K562 (cell line): ENCODE results near the gene LUC7L3. TPM values are rescaled to one million over a fixed set of nuclear protein-coding genes. Genes with fewer than 3 reads are reported as not detected.

Experiments
- ATAC-seq: fragments of 200-7000 bp; cut with Tn5 transposase; 3 replicates; pipeline ENCODE4 v1.9.1; 2020; ENCODE audit warnings: moderate library complexity
- BruUV-seq: library from RNA; stranded (reverse); fragments of 400-500 nt; replicated peaks from 2 replicates; lab custom pipeline; 2021; lab: Mats Ljungman, UMichigan
- CTCF ChIA-PET: fragments of 300-600 bp; formaldehyde crosslinking; extraction: SDS; loops from one replicate; lab custom pipeline; 2021; ENCODE audit warnings: low intra/inter-chr PET ratio; lab: Yijun Ruan, JAX
- POLR2A ChIA-PET: fragments of 300-600, 350-650 bp; sonication (Branson Sonifier 250); formaldehyde crosslinking; extraction: SDS; loops from one replicate; lab custom pipeline; 2021; ENCODE audit warnings: antibody characterized with exemption, inconsistent platforms; lab: Yijun Ruan, JAX
- DNase-seq, 4 experiments: peaks; one replicate each; pipeline versions ENCODE4 v3.0.0 to v3.0.0-alpha.2; 2011 to 2018; ENCODE audit warnings: low spot score in 3 of 4, mixed read lengths in 3 of 4; ENCODE audit errors: extremely low read depth in 1 of 4
- FAIRE-seq: peaks from 2 replicates; lab custom pipeline; 2011; peaks lifted over from hg19 to GRCh38; lab: Jason Lieb, UNC
- H2AFZ ChIP-seq: 2 replicates; pipeline ENCODE4 v1.6.0; 2011; ENCODE audit warnings: low read depth, low read length, control low read depth, inconsistent platforms
- H3K27ac ChIP-seq: fragments of 200-600 bp; 3 replicates; pipeline ENCODE4 v1.8.0; 2011; ENCODE audit warnings: low read depth, mild to moderate bottlenecking, control low read depth, inconsistent platforms, low read length, moderate library complexity, mixed read lengths; ENCODE audit errors: extremely low read depth
- H3K27me3 ChIP-seq, 2 experiments: fragments of 300-600 bp in 1 of 2; 2 replicates in 1 of 2; 3 replicates in 1 of 2; pipeline versions ENCODE4 v1.6.0 to v1.8.0; 2011; ENCODE audit warnings: inconsistent platforms in 2 of 2, low read length in 2 of 2, mild to moderate bottlenecking in 1 of 2, mixed read lengths in 1 of 2, moderate library complexity in 1 of 2; ENCODE audit not compliant: control insufficient read depth in 2 of 2, insufficient read depth in 2 of 2
- H3K36me3 ChIP-seq: fragments of 300-600 bp; 3 replicates; pipeline ENCODE4 v1.8.0; 2011; ENCODE audit warnings: mild to moderate bottlenecking, low read length, inconsistent platforms; ENCODE audit not compliant: control insufficient read depth, insufficient read depth
- H3K4me1 ChIP-seq, 2 experiments: fragments of 200-600 bp in 1 of 2; replicated peaks in 1 of 2; 2 replicates in 1 of 2; 3 replicates in 1 of 2; pipeline versions ENCODE4 v1.5.1 to v1.8.0; 2011; ENCODE audit warnings: inconsistent platforms in 2 of 2, low read length in 2 of 2, mild to moderate bottlenecking in 1 of 2, mixed read lengths in 1 of 2, moderate library complexity in 1 of 2; ENCODE audit not compliant: control insufficient read depth in 2 of 2, insufficient read depth in 2 of 2
- H3K4me2 ChIP-seq: 2 replicates; pipeline ENCODE4 v1.6.1; 2011; ENCODE audit warnings: low read length, control low read depth, inconsistent platforms, mixed read lengths; ENCODE audit not compliant: insufficient read depth
- H3K4me3 ChIP-seq: fragments of 200-600 bp; sonication (generic), shearing (Covaris generic); 2 replicates; pipeline ENCODE4 v1.5.1; 2016; ENCODE audit warnings: control low read depth, inconsistent platforms
- H3K79me2 ChIP-seq: fragments of 200-600 bp; 3 replicates; pipeline ENCODE4 v1.8.0; 2011; ENCODE audit warnings: low read length, inconsistent platforms; ENCODE audit not compliant: control insufficient read depth, insufficient read depth
- H3K9ac ChIP-seq, 2 experiments: 2 replicates each; pipeline versions ENCODE4 v1.6.0 to v1.6.1; 2011; ENCODE audit warnings: low read depth in 2 of 2, low read length in 2 of 2, control low read depth in 1 of 2, inconsistent platforms in 1 of 2, mild to moderate bottlenecking in 1 of 2, mixed read lengths in 1 of 2; ENCODE audit not compliant: insufficient read depth in 1 of 2
- H3K9me1 ChIP-seq: one replicate; pipeline ENCODE4 v1.6.0; 2011; ENCODE audit warnings: inconsistent platforms, mild to moderate bottlenecking, low read length, moderate library complexity; ENCODE audit not compliant: control insufficient read depth, insufficient read depth
- H3K9me3 ChIP-seq: replicated peaks from 2 replicates; pipeline ENCODE4 v1.5.1; 2011; ENCODE audit warnings: low read depth, low read length, inconsistent platforms; ENCODE audit not compliant: control insufficient read depth, insufficient read depth
- H4K20me1 ChIP-seq: replicated peaks from 2 replicates; pipeline ENCODE4 v1.6.1; 2011; ENCODE audit warnings: low read length, inconsistent platforms, mixed read lengths; ENCODE audit not compliant: control insufficient read depth, insufficient read depth
- BRCA1 ChIP-seq, 2 experiments: fragments of 450-650 bp in 1 of 2; sonication (generic) in 1 of 2; formaldehyde crosslinking in 1 of 2; IDR thresholded peaks; 2 replicates each; pipeline versions ENCODE4 v1.5.0 to v1.6.1; 2017 to 2020; ENCODE audit warnings: mild to moderate bottlenecking in 1 of 2, missing genetic modification reagents in 1 of 2
- CTCFL ChIP-seq: IDR thresholded peaks from 2 replicates; pipeline ENCODE4 v1.6.1; 2011; ENCODE audit warnings: borderline replicate concordance, low read depth, mild to moderate bottlenecking, moderate library complexity, low read length; ENCODE audit not compliant: insufficient read depth, poor library complexity, severe bottlenecking
- E2F1 ChIP-seq: sonication (generic); formaldehyde crosslinking; IDR thresholded peaks from 2 replicates; pipeline ENCODE4 v1.8.1; 2023; ENCODE audit warnings: mild to moderate bottlenecking, missing genetic modification reagents, moderate library complexity
- EHMT2 ChIP-seq: fragments of 450-650 bp; IDR thresholded peaks from 2 replicates; pipeline ENCODE4 v1.6.1; 2018; ENCODE audit warnings: antibody characterized with exemption
- FUS ChIP-seq: fragments of 200-400 bp; formaldehyde crosslinking; optimal IDR thresholded peaks from 2 replicates; pipeline ENCODE3; 2017; ENCODE audit warnings: low read depth, low read length
- THRAP3 ChIP-seq: fragments of 450-650 bp; IDR thresholded peaks from 2 replicates; pipeline ENCODE4 v1.6.1; 2016; ENCODE audit warnings: mild to moderate bottlenecking, inconsistent platforms, borderline replicate concordance
- ZBTB40 ChIP-seq, 2 experiments: fragments of 450-650 bp in 1 of 2; sonication (generic) in 1 of 2; formaldehyde crosslinking in 1 of 2; IDR thresholded peaks; 2 replicates each; pipeline versions ENCODE4 v1.7.1 to v1.9.0; 2016 to 2022; ENCODE audit warnings: inconsistent platforms in 1 of 2, mild to moderate bottlenecking in 1 of 2, missing genetic modification reagents in 1 of 2
- ZFP36 ChIP-seq: fragments of 150-350 bp; IDR thresholded peaks from 2 replicates; pipeline ENCODE4 v1.6.1; 2018; ENCODE audit warnings: low read length, low read depth; ENCODE audit not compliant: partially characterized antibody
- ZNF239 ChIP-seq: fragments of 250-450 bp; sonication (Bioruptor Pico); IDR thresholded peaks from 2 replicates; pipeline ENCODE4 v1.4.0; 2020; ENCODE audit warnings: mild to moderate bottlenecking
- ZSCAN29 ChIP-seq: fragments of 450-650 bp; IDR thresholded peaks from 2 replicates; pipeline ENCODE4 v1.6.1; 2017
- WGBS: fragments of 100-300 bp; shearing (Covaris generic); methylation state at CpG from one replicate; pipeline ENCODE4 v1.1.6; 2016; ENCODE audit warnings: low coverage, mixed read lengths; ENCODE audit not compliant: insufficient coverage; ENCODE audit errors: missing lambda C conversion rate; 5-methylcytosine and 5-hydroxymethylcytosine counted together
- in situ Hi-C: fragments of 300-500 bp; cut with MboI; formaldehyde crosslinking; loops from 4 replicates; pipeline ENCODE4 v1.15.0; 2018; ENCODE audit warnings: inconsistent platforms, mixed read lengths
- intact Hi-C: fragments of 100-400 bp; cut with micrococcal nuclease; formaldehyde crosslinking; loops from 2 replicates; pipeline ENCODE4 v1.14.2; 2022
- polyA plus RNA-seq, 8 experiments: library from polyadenylated mRNA; depleted of rRNA in 4 of 8; stranded (reverse) in 5 of 8; unstranded in 3 of 8; fragments of >200 nt; fragmentation: Nextera tagmentation in 2 of 8; fragmentation: Illumina TruSeq in 1 of 8; extraction: Ambion mirVana in 2 of 8; extraction: Trizol in 1 of 8; gene quantifications; 2 replicates each; pipeline versions ENCODE4 v1.2.1 to v1.2.3, GENCODE V29; 2011 to 2014; ENCODE audit warnings: inconsistent platforms in 1 of 8, missing spikeins in 1 of 8
- total RNA-seq, 7 experiments: library from RNA; depleted of rRNA in 6 of 7; stranded (reverse); fragments of >200 nt in 6 of 7; fragmentation: Illumina TruSeq in 2 of 7; extraction: Trizol in 2 of 7; gene quantifications; 2 replicates each; pipeline versions ENCODE4 v1.2.1 to v1.2.3, GENCODE V29; 2011 to 2021; ENCODE audit warnings: low replicate concordance in 1 of 7

LUC7L3 gene
- total and polyA plus RNA-seq, 9 of the 15 experiments (the other 6 are each of a cell fraction or from before 2014, with no cell fraction given), result 80.8 to 284 (median 127) TPM

GRCh38 chr17:50689251-50689650 is 30.2 kb upstream of the LUC7L3 start:
- Histone ChIP-seq H3K27me3 (no peaks in the 10 kb centered on the region), H3K9me3 (no peaks in the 10 kb centered on the region), H4K20me1 (no peaks in the 10 kb centered on the region), H3K9me1 (no peaks in the 10 kb centered on the region), H2AFZ (no peak overlapping the region), H3K4me2 (no peak overlapping the region), H3K36me3 (peaks cover 20% of the 10 kb centered on the region), H3K79me2 (no peaks in the 10 kb centered on the region), H3K9ac (no peak overlapping the region; a peak in 1 of 4 replicates), H3K4me1 (peaks cover 4 to 15% of the 10 kb centered on the region in 2 experiments; a peak in 3 of 5 replicates), H3K27ac (no peak overlapping the region), H3K4me3 (no peak overlapping the region)
- FAIRE-seq, result peak; percentile 23
- ATAC-seq, result no peak; the same call in 2 of the 3 replicates
- BruUV-seq, result no TSS peak
- intact Hi-C loops (no loop called here), in situ Hi-C loops (no loop called here)
- peak in 1 of 4 experiments; percentile 31 for DNase-seq
- WGBS, result 6% methylated on average over 3 of the region's 4 CpGs
- ChIA-PET POLR2A (no interaction called here), CTCF (no interaction called here)
- TF ChIP-seq BRCA1 (IDR thresholded peaks at IDR 0.05) (no peak), BRCA1 (CRISPR knock-in tag; IDR thresholded peaks at IDR 0.05) (no peak), FUS (no peak), THRAP3 (no peak), ZSCAN29 (no peak), CTCFL (no peak), E2F1 (CRISPR knock-in tag) (no peak), EHMT2 (no peak), ZBTB40 (IDR thresholded peaks at IDR 0.05) (no peak), ZBTB40 (CRISPR knock-in tag; IDR thresholded peaks at IDR 0.05) (no peak), ZNF239 (CRISPR knock-in tag) (no peak), ZFP36 (no peak)
